GDM1 (cell line): ENCODE data around the gene GPBAR1.
"Not testable (repeated sequence)": the region's sequence is repeated elsewhere in the genome, so short reads cannot be mapped to it uniquely, and the experiment has no call there.

ENCODE experiments used
- DNase-seq: peaks from one replicate; lab custom pipeline; 2025; lab: John Stamatoyannopoulos, UW

The GPBAR1 gene

GRCh38 chr2:218310853-218311540 lies 50.2 kb downstream of the GPBAR1 start:
- DNase-seq, result no peak

- DNase-seq, result not testable (repeated sequence)
These were observed 50.9 kb downstream of the GPBAR1 start for GRCh38 chr2:218311541-218312266.

DNA sequence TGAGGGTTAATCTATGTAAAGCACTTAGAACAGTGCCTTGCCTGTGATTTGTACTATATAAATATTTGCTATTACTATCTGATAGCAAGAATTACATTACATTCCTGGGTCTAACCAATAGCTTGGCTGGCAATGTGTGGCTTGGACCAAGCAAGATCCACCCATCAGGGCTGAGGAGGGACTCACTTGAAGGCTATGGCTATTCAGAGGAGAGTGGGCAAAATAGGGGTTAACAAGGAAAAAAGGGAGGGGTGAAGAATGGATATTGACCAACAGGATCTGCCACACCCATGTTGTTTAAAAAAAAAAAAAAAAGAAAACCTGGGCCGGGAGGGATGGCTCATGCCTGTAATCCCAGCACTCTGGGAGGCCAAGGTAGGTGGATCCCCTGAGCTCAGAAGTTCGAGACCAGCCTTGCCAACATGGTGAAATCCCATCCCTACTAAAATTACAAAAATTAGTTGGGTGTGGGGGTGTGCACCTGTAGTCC lies 51.5 kb downstream of the GPBAR1 start:
- no peak for DNase-seq

DNA sequence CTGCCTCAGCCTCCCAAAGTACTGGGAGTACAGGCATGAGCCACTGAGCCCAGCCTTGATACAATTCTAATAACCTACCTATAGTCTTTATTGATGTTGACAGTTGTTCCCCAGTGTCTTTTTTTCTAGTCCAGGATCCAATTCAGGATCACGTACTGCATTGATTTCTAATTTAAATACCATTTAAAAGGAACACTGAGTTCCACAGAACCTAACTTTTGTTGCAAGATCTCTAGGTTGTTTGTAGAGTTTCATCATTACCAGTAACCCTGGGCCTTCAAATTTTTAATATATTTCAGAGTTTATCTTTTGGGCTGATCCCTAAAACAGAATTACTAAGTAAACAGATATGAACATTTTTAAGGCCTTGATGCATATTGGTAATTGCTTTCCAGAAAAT lies 52.5 kb downstream of the GPBAR1 start:
- DNase-seq, result no peak
